HG03457 (cell line): ENCODE results near the gene LMF1.

Experiments used
- ATAC-seq: cut with Tn5 transposase; IDR thresholded peaks from one replicate; pipeline ENCODE4 v1.9.1; 2021; ENCODE audit warnings: moderate number of reproducible peaks; ENCODE audit not compliant: unreplicated experiment

LMF1 gene

DNA sequence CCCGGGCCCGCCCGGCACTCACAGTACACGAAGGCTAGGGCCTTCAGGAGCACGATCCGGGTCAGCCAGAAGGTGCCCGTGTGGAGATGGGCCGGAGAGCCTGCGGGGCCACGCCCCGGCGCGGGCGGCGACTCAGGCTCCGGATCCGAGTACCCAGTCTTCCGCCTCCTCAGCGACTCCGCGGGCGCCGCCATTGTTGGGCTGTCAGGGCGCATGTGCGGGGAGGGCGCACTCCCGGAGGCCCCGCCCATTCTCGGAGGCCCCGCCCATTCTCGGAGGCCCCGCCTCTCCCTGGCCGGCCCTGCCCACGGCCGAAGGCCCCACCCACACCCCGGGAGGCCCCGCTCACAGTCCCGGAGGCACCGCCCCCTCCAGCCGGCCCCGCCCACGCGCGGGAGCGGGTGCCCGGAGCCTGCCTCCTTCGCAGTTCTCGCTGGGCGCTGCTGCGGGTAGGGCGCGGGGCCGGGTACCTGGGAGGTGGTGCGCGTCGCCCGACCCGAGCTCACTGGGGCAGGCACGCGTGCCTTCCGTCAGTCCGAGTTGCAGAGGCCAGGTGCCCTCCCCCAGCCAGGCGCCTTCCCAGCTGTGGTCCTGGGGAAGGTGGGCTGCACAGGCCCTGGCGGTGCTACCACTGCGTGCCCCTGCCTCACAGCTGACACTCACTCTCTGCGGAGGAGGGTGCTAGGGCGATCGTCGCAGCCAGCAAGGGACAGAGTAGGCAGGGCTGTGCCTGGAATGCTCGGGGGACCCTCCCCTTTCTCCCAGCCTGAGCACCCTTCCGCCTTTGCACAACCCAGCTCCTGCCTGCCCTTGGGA lies at the start of gene LMF1:
LMF1 (minus strand) TSS at position 219 of the 816 bp plus-strand sequence; CDS start at position 215, 4 bp downstream.
- peak; percentile 52 for ATAC-seq

DNA sequence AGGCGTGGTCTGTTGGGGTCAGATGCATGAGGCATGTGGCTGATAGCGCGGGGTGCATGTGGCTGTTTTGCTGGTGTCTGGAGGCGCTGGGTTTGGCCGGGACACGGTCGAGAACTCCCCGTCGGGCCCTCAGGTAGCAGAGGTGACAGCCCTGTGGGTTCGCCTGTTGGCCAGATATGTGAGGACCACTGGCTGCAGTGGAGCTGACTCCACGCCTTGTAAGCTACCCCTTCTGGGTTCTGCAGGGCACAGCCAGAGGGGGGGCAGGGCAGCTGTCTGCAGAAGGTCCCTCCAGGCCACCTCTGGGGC lies 49.3 kb upstream of the LMF1 start:
- no peak for ATAC-seq

DNA sequence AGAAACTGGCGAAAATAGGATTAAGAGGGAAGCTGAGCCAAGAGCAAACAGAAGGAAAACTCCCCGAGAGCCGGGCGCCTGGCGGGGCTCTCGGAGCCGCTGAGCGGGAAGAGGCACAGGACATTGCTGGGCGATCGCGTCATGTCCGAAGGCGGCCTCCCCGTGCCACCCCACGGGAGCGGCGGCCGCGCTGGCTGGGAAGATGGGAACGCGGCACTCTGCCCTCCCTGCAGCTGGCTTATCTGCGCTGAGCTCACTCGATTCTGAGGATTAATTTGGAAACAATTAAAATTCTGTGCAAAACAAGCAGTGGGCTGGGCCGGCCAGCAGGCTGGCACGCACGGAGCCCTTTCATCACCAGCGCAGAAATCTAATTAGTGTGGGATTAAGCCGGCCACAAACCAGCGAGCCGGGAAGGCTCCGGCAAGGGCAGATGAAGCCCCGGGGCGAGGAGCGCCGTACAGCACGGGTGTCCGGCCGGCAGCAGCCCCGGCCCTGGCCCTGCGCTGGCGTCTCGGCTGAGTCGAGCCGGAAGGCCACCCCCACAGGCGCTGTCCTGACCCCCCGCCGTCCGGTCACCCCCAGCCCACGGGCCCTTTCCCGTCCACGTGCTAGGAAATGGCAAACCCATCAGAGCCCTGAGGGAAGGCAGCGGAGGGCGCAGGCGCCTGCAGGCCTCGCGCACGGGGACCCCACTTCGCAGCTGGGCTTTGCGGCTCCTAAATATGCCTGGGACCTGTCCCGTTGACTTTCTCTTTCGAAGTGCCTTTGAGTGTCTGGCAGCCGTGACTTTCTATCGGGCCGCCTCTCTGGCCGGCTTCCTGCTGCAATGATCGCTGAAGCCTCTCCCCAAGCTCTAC lies 48.7 kb upstream of the LMF1 start:
- no peak for ATAC-seq

DNA sequence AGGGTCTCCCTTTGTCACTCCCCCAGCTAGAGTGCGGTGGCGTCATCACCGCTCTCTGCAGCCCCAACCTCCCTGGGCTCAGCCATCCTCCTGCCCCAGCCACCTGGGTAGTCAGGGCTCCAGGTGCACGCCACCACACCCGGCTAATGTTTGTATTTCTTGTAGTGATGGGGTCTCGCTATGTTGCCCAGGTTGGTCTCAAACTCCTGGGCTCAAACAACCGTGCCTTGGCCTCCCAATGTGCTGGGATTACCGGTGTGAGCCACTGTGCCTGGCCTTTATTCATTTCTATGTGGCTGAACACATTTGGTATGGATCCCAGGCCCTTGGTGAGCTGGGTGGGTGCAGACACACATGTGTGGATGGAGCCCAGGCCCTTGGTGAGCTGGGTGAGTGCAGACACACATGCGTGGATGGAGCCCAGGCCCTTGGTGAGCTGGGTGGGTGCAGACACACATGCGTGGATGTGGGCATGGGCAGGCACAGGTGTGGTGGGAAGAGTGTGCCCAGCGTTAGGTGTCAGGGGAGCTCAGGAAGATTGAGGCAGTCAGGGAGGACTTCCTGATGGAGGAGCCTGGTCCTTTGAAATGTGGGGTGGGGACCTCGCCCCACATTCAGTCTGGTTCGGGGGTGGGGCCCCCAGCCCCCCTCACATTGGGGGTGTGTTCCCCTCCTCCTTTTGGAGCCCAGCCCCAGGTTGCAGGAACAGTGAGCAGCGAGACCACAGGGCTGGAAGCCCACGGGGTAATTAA lies 47.8 kb upstream of the LMF1 start:
- no peak for ATAC-seq

DNA sequence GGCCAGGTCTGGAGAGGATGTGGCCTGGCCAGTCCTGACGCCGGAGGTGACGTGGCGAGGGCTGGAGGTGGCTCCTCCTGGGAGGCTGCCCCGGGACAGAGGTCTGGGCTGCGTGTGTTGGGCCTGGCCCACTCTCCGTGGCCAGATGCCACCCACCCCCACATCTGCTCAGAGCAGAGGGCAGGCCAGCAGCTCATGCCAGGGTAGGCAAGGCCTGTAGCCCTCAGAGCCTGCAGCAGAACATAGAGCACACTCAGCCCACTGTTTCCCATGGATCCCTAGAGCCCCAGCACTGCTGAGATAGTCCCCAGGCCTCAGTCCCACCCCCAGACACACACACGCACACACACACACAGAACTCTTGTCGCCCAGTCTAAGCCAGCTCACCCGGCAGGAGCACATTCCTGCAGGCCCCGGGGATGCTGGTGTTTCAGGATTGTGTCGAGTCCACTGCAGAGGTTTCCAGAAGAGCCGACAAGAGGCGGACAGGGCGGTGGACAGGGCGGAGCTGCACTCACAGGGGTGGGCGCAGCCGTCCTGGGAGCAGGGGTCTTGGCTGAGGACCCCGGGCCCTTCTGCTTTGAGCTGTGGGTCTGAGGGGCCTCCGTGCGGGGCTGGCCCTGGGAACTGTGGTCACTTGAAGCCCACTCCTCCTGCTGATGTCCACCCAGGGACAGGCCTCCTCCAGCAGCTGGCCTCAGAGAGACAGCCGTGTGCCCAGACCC lies 44.1 kb upstream of the LMF1 start:
- ATAC-seq: no peak

DNA sequence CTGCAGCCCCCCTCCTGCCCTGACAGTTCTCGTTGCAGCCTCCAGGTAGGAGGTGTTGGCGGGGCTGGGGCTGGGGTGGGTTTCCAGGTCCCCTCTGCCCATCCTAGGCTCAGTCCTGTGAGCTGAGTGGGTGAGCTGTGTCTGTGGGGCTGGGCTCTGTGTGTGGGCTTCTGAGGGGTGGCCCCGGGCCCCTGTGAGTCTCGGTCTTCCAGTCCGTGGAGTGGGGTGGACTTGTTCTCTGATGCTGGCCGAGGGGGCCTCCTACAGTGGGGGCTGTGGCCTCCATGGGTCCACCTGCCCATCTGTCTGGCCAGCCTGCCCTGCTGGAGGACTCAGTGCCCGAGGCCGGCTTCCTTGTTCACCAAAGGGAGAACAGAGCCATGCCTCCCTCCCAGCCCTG lies 43.4 kb upstream of the LMF1 start:
- ATAC-seq: no peak

DNA sequence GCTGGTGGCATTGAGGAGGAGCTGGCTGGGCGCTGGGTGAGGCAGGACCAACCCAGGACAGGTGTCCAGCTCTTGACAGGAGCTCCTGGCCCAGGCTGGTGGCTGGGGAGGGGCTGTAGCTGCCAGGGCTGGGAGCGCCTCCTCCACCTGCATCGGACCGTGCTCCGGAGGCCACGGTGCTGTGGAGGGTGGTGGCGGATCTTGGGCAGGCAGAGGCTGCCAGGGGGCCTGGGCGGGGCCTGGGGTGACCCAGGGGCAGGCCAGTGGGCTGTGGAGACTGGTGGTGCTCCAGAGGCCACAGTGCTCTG lies 42.8 kb upstream of the LMF1 start:
- no peak for ATAC-seq

DNA sequence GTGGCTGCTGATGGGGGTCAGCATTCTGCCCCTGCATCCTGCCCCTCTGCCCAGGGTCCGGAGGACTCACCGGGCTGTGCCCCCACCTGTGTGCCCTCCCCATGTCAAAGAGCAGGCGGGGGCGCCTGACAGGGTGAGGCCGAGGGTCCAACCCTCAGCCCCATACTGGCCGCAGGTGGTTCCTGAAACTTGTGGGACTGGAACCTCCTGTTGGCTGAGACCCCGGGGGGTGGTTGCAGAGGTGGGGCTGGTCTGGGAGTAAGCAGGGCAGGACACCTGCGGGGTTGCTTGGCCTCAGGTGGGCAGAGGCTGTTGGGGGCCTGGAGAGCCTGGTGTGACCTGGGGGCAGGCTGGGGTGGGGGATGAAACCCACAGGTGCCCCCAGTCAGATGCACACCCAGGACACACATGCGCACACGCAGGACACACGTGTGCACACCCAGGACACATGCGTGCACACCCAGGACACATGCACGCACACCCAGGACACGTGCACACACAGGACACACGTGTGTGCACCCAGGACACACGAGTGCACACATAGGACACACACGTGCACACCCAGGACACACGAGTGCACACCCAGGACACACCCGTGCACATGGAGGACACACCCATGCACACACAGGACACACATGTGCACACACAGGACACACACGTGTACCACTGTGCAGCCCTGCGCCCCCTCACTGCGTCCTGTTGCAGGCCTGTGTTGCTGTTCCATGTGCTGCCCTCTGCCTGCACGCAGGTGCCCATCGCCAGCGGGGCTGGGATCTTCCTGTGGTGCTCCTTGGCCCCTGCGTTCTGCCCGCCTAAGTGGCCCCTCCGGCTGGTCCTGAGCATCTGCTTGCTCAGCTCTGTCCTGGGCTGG lies 42.2 kb upstream of the LMF1 start:
- no peak for ATAC-seq

DNA sequence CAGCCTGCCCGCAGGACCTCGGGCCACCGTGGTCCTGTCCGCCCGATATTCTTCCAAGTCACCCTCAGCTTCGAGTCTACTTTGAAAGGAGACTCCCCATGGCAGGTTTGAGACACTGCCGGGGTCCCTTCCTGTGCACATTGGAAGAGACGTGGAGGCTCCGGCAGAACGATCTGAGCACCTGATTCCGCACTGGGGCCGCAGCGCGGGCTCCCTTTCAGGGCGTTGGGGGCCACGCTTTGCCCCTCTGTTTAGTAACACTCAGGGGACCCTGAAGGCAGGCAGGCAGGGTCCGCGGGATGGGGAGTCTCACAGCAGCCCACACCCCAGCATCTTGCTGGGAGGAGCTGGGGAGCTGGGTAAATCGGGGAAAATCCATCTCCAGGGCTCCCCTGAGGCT lies 41.4 kb upstream of the LMF1 start:
- no peak for ATAC-seq

DNA sequence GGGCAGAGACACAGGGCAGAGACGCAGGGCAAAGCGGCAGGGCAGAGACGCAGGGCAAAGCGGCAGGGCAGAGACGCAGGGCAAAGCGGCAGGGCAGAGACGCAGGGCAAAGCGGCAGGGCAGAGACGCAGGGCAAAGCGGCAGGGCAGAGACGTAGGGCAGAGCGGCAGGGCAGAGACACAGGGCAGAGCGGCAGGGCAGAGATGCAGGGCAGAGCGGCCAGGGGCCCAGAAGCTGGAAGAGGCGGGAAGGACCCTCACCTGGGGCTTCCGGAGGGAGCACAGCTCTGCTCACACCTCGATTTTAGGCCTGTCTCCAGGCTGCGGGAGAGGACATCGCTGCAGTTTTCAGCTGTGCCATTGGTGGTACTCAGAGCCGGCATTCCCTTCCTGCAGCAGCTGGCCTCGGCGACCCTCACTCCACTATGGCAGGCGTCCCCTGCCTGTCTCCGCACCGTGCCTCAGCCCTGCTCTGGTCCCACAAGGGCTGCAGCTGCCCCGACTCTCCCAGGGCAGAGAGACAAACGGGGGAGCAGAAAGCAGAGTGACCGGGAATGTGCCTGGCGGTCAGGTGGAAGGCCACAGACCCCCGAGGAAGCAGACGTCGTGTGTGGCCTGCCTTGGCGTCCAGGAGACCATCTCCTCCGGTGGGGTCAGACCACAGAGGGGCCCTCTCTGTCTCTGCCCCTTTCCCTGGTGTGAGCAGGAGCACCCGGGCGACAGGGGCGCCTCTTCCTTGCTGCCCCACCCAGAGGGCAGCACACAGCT lies 40.7 kb upstream of the LMF1 start:
- ATAC-seq: no peak

DNA sequence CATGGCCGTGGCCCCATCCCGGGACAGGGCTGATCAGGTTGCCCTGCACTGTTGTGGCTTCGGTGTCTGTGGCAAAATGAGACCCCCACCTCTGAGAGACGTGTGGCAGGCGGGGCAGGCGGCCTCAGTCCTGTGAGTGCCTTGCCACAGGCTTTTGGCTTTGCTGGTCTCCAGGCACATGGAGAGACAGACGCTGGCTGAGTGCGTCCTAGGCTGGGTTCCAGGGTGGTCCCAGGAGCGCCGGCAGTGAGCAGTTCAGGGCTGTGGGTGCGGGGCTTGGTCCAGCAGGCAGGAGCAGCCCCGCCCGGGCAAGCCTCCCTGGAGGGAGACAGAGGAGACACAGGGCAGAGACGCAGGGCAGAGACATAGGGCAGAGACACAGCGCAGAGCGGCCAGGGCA lies 40.0 kb upstream of the LMF1 start:
- ATAC-seq: no peak

DNA sequence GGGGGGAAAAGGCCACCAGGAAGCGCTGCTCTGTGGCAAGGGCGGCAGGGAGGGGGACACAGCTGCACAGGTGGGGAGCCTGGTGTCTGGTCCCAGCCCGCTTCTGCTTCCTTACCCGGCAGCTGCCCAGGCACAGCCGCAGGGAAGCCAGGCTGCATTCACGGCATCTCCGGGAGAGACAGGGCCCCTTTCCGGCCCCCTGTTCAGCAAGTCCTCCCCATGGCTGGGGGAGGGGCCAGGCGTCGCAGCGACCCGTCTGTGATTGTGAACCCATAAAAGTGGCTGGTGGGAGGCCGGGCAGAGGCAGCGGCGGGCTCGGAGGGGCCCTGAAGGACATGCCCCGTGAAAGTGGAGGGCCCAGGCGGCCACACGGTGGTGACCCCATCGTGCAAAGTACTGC lies 39.5 kb upstream of the LMF1 start:
- ATAC-seq: no peak

DNA sequence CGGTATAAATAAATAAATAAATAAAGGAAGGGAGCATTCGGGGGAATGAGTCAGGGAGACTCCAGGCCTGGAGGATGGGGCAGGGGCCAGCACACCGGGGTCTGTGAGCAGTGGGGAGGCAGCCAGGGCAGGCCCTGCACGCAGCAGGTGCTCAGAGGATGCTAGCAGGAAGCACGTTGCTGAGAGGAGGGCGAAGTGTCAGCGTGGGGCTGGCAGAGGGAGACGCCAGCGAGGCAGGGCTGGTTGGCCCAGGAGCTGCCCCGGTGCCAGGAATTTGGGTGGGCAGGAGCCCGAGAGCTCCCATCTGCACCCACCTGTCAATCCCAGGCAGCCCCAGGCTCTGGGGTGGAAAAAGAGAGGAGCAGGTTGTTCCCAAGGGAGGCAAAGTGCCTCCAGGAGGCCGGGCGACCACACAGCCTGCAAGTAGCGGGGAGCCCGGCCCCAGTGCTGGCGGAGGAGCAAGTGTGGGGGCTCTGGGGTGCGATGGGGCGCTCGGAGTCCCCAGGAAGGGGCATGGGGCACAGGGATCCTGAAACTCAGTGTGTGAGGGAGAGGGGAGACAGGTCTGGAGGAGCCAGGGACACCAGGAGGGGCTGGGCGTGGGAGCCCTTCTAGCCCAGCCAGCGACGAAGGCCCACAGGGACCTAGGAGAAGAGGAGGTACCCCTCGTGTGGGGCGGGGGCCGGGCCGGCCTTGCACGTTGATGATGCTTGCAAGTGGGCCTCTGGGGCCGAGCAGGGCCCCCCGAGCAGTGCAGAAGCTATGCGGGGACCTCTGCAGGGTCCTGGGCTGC lies 38.8 kb upstream of the LMF1 start:
- ATAC-seq: no peak

DNA sequence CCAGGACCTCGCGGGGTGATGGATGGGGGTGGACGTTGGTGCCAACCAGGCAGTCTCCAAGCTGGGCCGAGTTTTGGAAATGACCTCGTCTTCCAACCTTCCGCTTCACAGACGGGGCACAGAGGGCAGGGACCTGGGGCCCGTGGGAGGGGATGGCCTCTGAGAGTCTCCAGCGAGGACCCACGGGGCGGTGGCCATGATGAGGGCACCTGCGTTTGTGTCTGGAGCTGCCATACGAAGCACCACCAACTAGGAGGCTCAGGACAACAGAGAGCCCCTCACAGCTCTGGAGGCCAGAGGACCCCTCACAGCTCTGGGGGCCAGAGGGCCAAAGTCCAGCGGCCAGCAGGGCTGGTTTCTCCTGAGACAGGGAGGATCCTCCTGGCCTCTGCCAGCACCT lies 37.3 kb upstream of the LMF1 start:
- no peak for ATAC-seq

DNA sequence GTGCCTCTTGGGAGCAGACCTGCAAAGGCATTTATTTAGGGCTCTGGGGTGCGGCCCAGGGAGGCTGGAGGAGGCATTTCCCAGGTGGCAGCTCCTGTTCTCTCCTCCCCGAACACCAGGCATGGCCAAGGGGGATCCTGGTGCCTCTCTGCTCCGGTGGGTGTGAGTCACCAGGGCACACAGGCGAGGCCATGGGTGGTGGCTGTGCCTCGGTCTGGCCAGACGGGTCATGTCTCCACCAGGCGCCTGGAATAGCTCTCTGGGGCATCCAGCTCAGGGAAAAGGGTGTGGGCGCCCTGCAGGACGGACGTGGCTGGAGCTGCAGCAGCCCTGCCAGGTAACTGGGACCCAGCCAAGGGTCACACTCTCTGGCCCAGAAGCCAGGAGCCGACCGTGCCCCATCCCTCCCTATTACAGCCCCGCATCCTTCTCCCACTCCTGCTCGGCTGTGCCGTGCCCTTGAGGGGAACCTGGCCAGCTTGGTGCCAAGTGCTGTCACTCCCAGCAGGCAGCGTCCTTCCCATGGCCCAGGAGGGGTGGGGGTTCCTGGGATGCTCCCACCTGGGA lies 36.6 kb upstream of the LMF1 start:
- ATAC-seq: no peak

DNA sequence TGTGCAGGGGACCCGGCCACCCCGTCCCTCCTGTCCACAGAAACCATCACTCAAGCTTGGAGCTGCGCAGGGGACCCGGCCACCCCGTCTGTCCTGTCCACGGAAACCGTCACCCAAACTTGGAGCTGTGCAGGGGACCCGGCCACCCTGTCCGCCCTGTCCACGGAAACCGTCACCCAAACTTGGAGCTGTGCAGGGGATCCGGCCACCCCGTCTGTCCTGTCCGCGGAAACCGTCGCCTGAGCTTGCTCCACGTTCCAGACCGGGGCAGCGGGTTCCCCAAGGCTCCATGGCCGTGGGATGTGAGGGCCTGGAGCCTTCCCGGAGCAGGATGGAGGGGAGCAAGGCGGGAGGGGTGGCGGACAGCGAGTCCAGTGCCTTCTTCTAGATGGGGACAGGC lies 36.0 kb upstream of the LMF1 start:
- no peak for ATAC-seq

DNA sequence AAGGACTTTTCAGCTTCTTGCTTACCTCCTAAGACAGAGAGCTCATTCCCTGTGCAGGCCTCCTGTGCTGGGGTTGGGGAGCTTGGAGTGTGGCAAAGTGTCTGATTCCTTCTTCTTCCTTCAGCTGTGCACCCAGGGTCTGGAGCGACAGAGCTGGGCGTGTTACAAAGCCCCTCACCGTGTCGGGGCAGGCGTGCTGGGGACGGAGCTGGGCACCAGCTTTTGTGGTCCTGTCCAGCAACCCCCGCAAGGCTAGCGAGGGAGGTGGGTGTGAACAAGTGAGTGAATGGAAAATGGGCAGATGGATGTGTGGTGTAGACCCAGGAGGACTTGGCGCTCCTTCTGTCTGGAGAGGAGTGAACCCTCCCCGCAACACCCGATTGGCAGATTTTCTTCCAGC lies 34.5 kb upstream of the LMF1 start:
- ATAC-seq: no peak
